GM12873 (cell line): ENCODE results near the gene PDLIM5.

ENCODE experiments used
- TF ChIP-seq, protein P1 (sequence below): IDR thresholded peaks from 2 replicates; pipeline ENCODE4 v1.5.1; 2012; ENCODE audit warnings: low read depth, mild to moderate bottlenecking, moderate library complexity, low read length, control low read depth; ENCODE audit not compliant: insufficient read depth; ENCODE audit errors: missing control alignments

PDLIM5 gene

DNA sequence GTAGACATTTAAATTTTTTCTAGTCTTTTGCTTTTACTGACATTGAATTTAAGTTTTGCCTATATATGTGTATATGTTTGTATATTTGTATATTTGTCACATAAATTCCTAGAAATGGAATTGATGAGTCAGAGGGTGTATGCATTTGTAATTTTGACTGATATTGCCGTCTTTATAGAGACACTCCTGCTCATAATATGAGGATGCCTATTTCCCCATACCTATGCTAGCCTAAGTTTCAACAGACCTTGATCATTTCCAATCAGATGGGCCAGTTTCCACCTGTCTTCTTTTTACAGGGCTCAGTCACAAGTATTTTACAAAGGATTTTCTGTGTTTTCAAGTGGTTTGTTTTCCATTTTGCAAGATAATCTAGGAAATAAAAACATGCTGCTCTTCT is 10.8 kb downstream of the PDLIM5 start:
- TF ChIP-seq, protein P1, sequence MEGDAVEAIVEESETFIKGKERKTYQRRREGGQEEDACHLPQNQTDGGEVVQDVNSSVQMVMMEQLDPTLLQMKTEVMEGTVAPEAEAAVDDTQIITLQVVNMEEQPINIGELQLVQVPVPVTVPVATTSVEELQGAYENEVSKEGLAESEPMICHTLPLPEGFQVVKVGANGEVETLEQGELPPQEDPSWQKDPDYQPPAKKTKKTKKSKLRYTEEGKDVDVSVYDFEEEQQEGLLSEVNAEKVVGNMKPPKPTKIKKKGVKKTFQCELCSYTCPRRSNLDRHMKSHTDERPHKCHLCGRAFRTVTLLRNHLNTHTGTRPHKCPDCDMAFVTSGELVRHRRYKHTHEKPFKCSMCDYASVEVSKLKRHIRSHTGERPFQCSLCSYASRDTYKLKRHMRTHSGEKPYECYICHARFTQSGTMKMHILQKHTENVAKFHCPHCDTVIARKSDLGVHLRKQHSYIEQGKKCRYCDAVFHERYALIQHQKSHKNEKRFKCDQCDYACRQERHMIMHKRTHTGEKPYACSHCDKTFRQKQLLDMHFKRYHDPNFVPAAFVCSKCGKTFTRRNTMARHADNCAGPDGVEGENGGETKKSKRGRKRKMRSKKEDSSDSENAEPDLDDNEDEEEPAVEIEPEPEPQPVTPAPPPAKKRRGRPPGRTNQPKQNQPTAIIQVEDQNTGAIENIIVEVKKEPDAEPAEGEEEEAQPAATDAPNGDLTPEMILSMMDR: no peak

DNA sequence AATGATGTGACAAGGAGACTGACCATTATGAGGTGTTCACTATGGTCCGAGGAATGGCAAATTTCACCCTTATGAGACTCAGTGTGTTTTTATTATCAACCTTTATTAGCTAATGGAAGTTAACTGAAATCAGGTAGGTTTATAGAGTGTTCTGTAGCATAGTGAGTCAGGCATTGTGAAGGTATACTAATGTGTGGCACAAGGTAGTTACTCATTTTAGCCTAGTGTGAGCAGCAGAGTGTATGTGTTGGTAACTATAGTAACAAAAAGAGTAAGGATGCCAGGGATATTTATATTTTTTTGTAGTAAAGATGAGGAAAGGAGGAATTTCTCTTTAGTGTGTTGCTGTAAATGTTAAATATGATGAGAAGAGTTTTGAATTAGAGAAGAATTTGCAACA is 12.0 kb downstream of the PDLIM5 start:
- TF ChIP-seq, protein P1: no peak

GRCh38 chr4:94466371-94466770 is 14.6 kb downstream of the PDLIM5 start:
- TF ChIP-seq, protein P1: no peak

DNA sequence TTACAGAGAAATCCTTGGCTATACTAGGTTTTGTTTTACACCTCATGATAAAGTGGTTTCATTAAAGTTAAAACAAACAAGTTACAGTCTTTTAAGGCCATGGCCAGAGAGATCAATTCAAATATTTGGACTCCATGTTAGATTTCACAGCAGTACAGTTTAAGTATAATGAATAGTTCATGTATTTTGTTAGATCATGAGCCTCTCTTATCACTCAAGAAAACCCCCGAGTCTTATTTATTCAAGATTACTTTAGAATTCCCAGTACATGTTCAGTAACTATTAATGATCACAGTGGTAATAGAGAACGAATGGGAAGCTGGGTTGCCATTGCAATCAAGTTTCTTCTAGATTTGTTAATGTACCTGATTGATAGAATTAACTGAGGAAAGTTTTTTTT is 15.2 kb downstream of the PDLIM5 start:
- TF ChIP-seq, protein P1: no peak

GRCh38 chr4:94468093-94468769 is 16.5 kb downstream of the PDLIM5 start:
- TF ChIP-seq, protein P1: no peak

- TF ChIP-seq, protein P1: no peak
Measured at GRCh38 chr4:94469221-94469784, 17.6 kb downstream of the PDLIM5 start.

GRCh38 chr4:94470132-94470531 is 18.4 kb downstream of the PDLIM5 start:
- TF ChIP-seq, protein P1: no peak
